Kasumi-1 (cell line): Measurements from ENCODE around the gene TCTN3.
"Not testable (repeated sequence)": the region's sequence is repeated elsewhere in the genome, so short reads cannot be mapped to it uniquely, and the experiment has no call there.

Experiments
- DNase-seq, 2 experiments: peaks; one replicate each; lab custom pipeline; 2025; lab: John Stamatoyannopoulos, UW

The TCTN3 gene

GRCh38 chr10:95693668-95694534, at the start of gene TCTN3:
TSS of gene TCTN3 (minus strand) at chr10:95693927. CDS start at chr10:95693899, 28 bp downstream.
- DNase-seq: peak; percentile 100

GRCh38 chr10:95742962-95743535, 49.3 kb upstream of the TCTN3 start:
- DNase-seq: no peak

GRCh38 chr10:95742485-95742884, 48.8 kb upstream of the TCTN3 start:
- peak; percentile 89 for DNase-seq

GRCh38 chr10:95741807-95742467, 48.2 kb upstream of the TCTN3 start:
- DNase-seq: peak; percentile 97

- DNase-seq: no peak
Measured at GRCh38 chr10:95739056-95739455, 45.3 kb upstream of the TCTN3 start.

GRCh38 chr10:95732907-95733306, 39.2 kb upstream of the TCTN3 start:
- DNase-seq: not testable (repeated sequence)

GRCh38 chr10:95730233-95730632, 36.5 kb upstream of the TCTN3 start:
- DNase-seq: peak in 1 of 2 experiments; percentile 80

- peak; percentile 31 to 40 for DNase-seq
Measured at GRCh38 chr10:95729323-95730055, 35.8 kb upstream of the TCTN3 start.

GRCh38 chr10:95728526-95728925, 34.8 kb upstream of the TCTN3 start:
- DNase-seq: peak; percentile 47 to 52

- not testable (repeated sequence) for DNase-seq
Measured at GRCh38 chr10:95722496-95722895, 28.8 kb upstream of the TCTN3 start.

- DNase-seq: not testable (repeated sequence)
Measured at GRCh38 chr10:95720745-95721144, 27.0 kb upstream of the TCTN3 start.

GRCh38 chr10:95716866-95717265, 23.1 kb upstream of the TCTN3 start:
- DNase-seq: no peak

GRCh38 chr10:95716466-95716865, 22.7 kb upstream of the TCTN3 start:
- no peak for DNase-seq

- DNase-seq: no peak
Measured at GRCh38 chr10:95711492-95711891, 17.8 kb upstream of the TCTN3 start.

GRCh38 chr10:95706990-95707389, 13.3 kb upstream of the TCTN3 start:
- DNase-seq: no peak

- DNase-seq: no peak
Measured at GRCh38 chr10:95706573-95706972, 12.8 kb upstream of the TCTN3 start.

GRCh38 chr10:95698415-95698814, 4.7 kb upstream of the TCTN3 start:
- DNase-seq: no peak

GRCh38 chr10:95697429-95697828, 3.7 kb upstream of the TCTN3 start:
- no peak for DNase-seq

GRCh38 chr10:95694665-95695064, 938 bp upstream of the TCTN3 start:
- no peak for DNase-seq

GRCh38 chr10:95693071-95693667, 558 bp downstream of the TCTN3 start:
- DNase-seq: peak in 1 of 2 experiments; percentile 27

GRCh38 chr10:95691281-95691680, 2.4 kb downstream of the TCTN3 start:
- no peak for DNase-seq

- DNase-seq: peak; percentile 23 to 60
Measured at GRCh38 chr10:95688648-95689047, 5.1 kb downstream of the TCTN3 start.
